ENCODE results near the gene VCP. TPM values are rescaled to one million over a fixed set of nuclear protein-coding genes. Genes with fewer than 3 reads are reported as not detected.

VCP gene
- total RNA-seq, 1 experiment from 2014 or later = 208 TPM

GRCh38 chr9:35102465-35102768 is 30.0 kb upstream of the VCP start:
- DNase-seq = no peak
- CTCF ChIA-PET = no interaction called here
- TF ChIP-seq CTCF (IDR thresholded peaks at IDR 0.05; ENCODE audit: unreplicated experiment) = no peak
- Mint-ChIP-seq H3K9me3 (ENCODE audit: low read depth, unreplicated experiment) (no peaks in the 10 kb centered on the region), H3K27ac (ENCODE audit: unreplicated experiment) (peak overlapping the region; percentile 93), H3K27me3 (ENCODE audit: unreplicated experiment) (no peaks in the 10 kb centered on the region), H3K36me3 (ENCODE audit: insufficient read depth, unreplicated experiment) (peaks cover 49% of the 10 kb centered on the region), H3K4me1 (ENCODE audit: low read depth, unreplicated experiment) (peaks cover 8% of the 10 kb centered on the region), H3K4me3 (ENCODE audit: low read depth, unreplicated experiment) (peak overlapping the region; percentile 85)
- no TSS peak for BruUV-seq (replicated peaks)
- intact Hi-C loops (cut with micrococcal nuclease; ENCODE audit: unreplicated experiment) = no loop called here

- no peak overlapping the region for H3K4me3 Mint-ChIP-seq (ENCODE audit: low read depth, unreplicated experiment)
- peaks cover 42% of the 10 kb centered on the region for H3K36me3 Mint-ChIP-seq (ENCODE audit: insufficient read depth, unreplicated experiment)
- no TSS peak for BruUV-seq (replicated peaks)
- no peaks in the 10 kb centered on the region for H3K27me3 Mint-ChIP-seq (ENCODE audit: unreplicated experiment)
- intact Hi-C loops (cut with micrococcal nuclease; ENCODE audit: unreplicated experiment) = no loop called here
- no peaks in the 10 kb centered on the region for H3K9me3 Mint-ChIP-seq (ENCODE audit: low read depth, unreplicated experiment)
- DNase-seq = no peak
- H3K27ac Mint-ChIP-seq (ENCODE audit: unreplicated experiment) = peak overlapping the region; percentile 64
- no peaks in the 10 kb centered on the region for H3K4me1 Mint-ChIP-seq (ENCODE audit: low read depth, unreplicated experiment)
- CTCF ChIA-PET = no interaction called here
- no peak for TF ChIP-seq CTCF (IDR thresholded peaks at IDR 0.05; ENCODE audit: unreplicated experiment)
Observed at GRCh38 chr9:35097573-35097972, 25.1 kb upstream of the VCP start.

- Mint-ChIP-seq H3K4me3 (ENCODE audit: low read depth, unreplicated experiment) (peak within 1 kb of the TSS; percentile 74), H3K36me3 (ENCODE audit: insufficient read depth, unreplicated experiment) (peaks cover 35% of the 10 kb centered on the region), H3K9me3 (ENCODE audit: low read depth, unreplicated experiment) (no peaks in the 10 kb centered on the region), H3K27me3 (ENCODE audit: unreplicated experiment) (no peaks in the 10 kb centered on the region), H3K4me1 (ENCODE audit: low read depth, unreplicated experiment) (no peaks in the 10 kb centered on the region), H3K27ac (ENCODE audit: unreplicated experiment) (peak within 1 kb of the TSS; percentile 73)
- peak; percentile 8 for TF ChIP-seq CTCF (IDR thresholded peaks at IDR 0.05; ENCODE audit: unreplicated experiment)
- CTCF ChIA-PET = interaction anchor here (0.8 to 0.9 kb wide), 2 partner anchors 24 to 109 kb away, joined by 3 read pairs; partner anchors contain the start of gene VCP
- TSS peak; percentile 73 for BruUV-seq (replicated peaks)
- DNase-seq = peak; percentile 88
- intact Hi-C loops (cut with micrococcal nuclease; ENCODE audit: unreplicated experiment) = no loop called here
Observed at GRCh38 chr9:35096035-35096849, 23.8 kb upstream of the VCP start, which contains the start of gene PIGO. PIGO (minus strand) TSS chr9:35096591; CDS start chr9:35095565, 1,026 bp downstream.

- TF ChIP-seq CTCF (IDR thresholded peaks at IDR 0.05; ENCODE audit: unreplicated experiment) = no peak
- Mint-ChIP-seq H3K9me3 (ENCODE audit: low read depth, unreplicated experiment) (no peaks in the 10 kb centered on the region), H3K4me3 (ENCODE audit: low read depth, unreplicated experiment) (no peak overlapping the region), H3K36me3 (ENCODE audit: insufficient read depth, unreplicated experiment) (peaks cover 19% of the 10 kb centered on the region), H3K4me1 (ENCODE audit: low read depth, unreplicated experiment) (no peaks in the 10 kb centered on the region), H3K27me3 (ENCODE audit: unreplicated experiment) (no peaks in the 10 kb centered on the region), H3K27ac (ENCODE audit: unreplicated experiment) (no peak overlapping the region)
- no TSS peak for BruUV-seq (replicated peaks)
- CTCF ChIA-PET = interaction anchor here (0.6 kb wide), 1 partner anchor 20 kb away, joined by 3 read pairs; no protein-coding TSS in a partner anchor
- DNase-seq = no peak
- intact Hi-C loops (cut with micrococcal nuclease; ENCODE audit: unreplicated experiment) = no loop called here
Observed at GRCh38 chr9:35091536-35091935, 19.1 kb upstream of the VCP start.

All from Calu3 (cell line).